G401 (cell line): ENCODE data around the gene ERMP1. TPM values are rescaled to one million over a fixed set of nuclear protein-coding genes. Genes with fewer than 3 reads are reported as not detected.

Experiments
- DNase-seq: peaks from one replicate; pipeline ENCODE4 v3.0.0-alpha.2; 2015; ENCODE audit warnings: low spot score
- in situ Hi-C: cut with HindIII; loops from 2 replicates; pipeline ENCODE4 v1.10.0; 2016; ENCODE audit warnings: low sequenced_read_pairs, mixed read lengths
- total RNA-seq: library from RNA; depleted of rRNA; stranded (reverse); fragments of >200 nt; shearing (Covaris generic); gene quantifications from 2 replicates; pipeline ENCODE4 v1.2.3, GENCODE V29; 2014; rRNA removed

Gene ERMP1
- total RNA-seq, 1 experiment from 2014 or later = 19.3 TPM

DNA sequence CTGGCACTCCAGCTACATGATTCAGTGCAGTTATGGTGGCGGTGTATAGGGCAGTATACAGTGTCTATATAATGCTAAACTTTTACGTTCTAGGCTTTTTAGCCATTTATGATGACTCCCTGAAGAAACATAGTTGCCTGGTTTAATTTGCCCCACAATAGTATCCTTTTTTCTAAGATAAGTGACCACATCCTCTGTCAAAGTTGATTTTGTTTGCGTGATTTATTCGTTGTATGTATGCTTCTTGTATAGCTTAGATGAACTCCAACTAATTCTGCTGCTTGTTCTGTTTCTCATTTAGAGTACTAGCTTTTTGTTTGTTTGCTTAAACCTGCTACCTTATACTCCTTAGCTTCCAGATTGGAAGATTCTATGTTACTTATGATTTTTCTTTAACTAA is 83.6 kb downstream of the ERMP1 start:
- in situ Hi-C loops = no loop called here
- no peak for DNase-seq

DNA sequence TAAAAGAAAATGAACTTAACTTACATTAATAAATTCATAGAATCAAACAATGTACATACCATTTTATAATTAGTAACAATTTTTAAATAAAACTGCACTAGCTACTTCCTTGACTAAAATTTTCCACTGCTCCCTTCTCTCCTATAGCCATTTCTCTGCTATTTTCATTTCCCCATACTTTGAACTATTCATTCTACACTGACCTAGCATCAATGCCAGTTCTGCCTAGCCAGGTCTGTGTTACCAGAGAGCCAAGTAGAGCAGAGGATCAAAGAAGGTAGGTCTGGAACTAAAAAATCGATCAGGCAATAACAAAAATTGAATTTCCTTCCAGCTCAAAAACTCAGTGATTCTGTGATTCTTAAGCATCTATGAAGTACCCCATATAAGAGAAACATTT is 84.5 kb downstream of the ERMP1 start:
- in situ Hi-C loops = no loop called here
- DNase-seq = no peak

DNA sequence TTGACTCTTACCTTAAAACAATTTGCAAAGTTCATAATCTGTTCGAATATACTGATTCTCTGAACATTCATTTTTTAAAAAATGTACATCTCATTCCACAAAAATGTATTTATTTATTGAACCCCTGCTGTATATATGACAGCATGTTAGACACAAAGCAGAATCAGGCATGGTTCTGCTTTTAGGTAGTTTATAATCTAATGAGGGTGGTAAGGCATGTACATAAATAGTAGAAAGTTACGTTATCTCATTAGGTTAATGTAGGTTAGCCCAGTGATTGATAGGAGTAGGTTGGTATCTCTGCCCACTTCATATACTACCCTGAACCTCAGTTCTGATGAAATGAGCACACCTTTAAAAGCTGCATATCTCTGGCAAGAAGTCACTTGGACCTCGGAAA is 89.8 kb downstream of the ERMP1 start:
- in situ Hi-C loops = no loop called here
- DNase-seq = no peak

DNA sequence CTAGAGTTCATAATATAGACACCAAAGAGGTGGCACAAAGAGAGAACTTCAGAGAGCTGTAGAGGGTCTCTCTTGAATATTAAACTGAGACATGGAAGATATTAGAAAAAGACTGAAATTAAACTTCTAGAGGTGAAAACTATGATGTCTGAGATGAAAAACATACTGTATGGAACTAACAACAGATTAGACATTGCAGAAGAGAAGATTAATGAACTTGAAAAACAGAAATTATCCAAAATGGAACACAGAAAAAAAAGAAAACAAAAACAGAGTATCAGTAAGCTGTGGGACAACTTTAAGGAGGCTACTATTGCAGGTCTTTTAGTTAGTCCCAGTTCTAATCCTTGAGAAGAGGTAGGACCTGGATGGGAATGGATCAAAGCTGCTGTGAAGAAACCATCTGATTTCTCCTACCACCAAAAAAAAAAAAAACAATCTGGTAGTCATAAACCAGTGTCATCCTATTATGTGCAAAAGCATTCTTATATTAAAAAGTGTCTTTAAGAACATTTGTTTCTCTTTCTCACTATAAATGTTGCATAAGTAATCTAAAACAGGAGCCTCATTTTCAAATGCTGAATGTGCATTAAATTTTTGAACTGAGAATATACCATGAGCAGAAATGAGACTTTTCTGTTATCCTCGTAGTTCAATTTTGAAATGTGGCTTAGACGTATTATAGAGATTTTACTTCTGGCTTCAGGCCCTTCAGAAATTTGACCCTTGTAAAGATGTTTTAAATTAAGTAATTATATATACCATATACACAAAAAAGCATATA is 96.2 kb downstream of the ERMP1 start:
- in situ Hi-C loops = no loop called here
- DNase-seq = no peak

DNA sequence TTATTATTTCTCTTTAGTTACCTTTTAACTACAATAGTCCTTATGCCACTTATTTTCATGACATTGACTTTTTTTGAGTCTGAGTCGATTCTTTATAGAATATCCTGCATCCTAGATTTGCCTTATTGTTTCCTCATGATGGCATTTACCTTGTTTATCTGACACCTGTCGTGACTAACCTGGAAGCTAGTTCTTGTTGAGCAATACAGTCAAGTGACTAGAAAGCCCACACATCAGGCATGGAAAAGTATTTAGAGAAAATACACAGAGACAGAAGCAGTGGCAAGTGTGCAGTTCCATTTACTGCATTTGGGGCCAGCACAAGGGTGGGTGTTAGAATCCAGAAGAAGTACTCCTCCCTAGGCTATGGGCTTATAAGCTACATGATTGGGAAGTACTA is 97.8 kb downstream of the ERMP1 start:
- no peak for DNase-seq
- in situ Hi-C loops = no loop called here

Other genes starting within 250 kb of the ERMP1 start
- 13.5 and 17.1 TPM in 2 replicates for gene RIC1, start 204.0 kb downstream of the ERMP1 start, total RNA-seq
- not detected in 2 replicates for gene MLANA, start 57.8 kb upstream of the ERMP1 start, total RNA-seq
- gene RANBP6, start 182.5 kb upstream of the ERMP1 start, total RNA-seq = 4.4 and 12.6 TPM in 2 replicates